ELR (cell line): Measurements from ENCODE around the gene MYADM.
"Not testable (repeated sequence)": the region's sequence is repeated elsewhere in the genome, so short reads cannot be mapped to it uniquely, and the experiment has no call there.

Experiments used
- DNase-seq: peaks from one replicate; pipeline ENCODE4 v3.0.0-alpha.2; 2015; ENCODE audit warnings: low read depth

The MYADM gene

GRCh38 chr19:53867225-53868090 is at the start of gene MYADM:
Gene MYADM (plus strand): TSS chr19:53867883. CDS start chr19:53873530, 5,647 bp downstream.
- DNase-seq, result peak; percentile 97

- DNase-seq, result no peak
Observed at GRCh38 chr19:53818756-53819155, 48.9 kb upstream of the MYADM start.

GRCh38 chr19:53819861-53820260 is 47.8 kb upstream of the MYADM start:
- no peak for DNase-seq

GRCh38 chr19:53823380-53824120 is 44.1 kb upstream of the MYADM start:
- DNase-seq, result no peak

GRCh38 chr19:53824134-53824611 is 43.5 kb upstream of the MYADM start, which contains the start of gene NLRP12:
Gene NLRP12 (minus strand): TSS chr19:53824314. CDS start chr19:53824174, 140 bp downstream.
- no peak for DNase-seq

- no peak for DNase-seq
Observed at GRCh38 chr19:53826876-53827275, 40.8 kb upstream of the MYADM start.

GRCh38 chr19:53828531-53828930 is 39.2 kb upstream of the MYADM start:
- no peak for DNase-seq

- not testable (repeated sequence) for DNase-seq
Observed at GRCh38 chr19:53832861-53833260, 34.8 kb upstream of the MYADM start.

- DNase-seq, result not testable (repeated sequence)
Observed at GRCh38 chr19:53838446-53838845, 29.2 kb upstream of the MYADM start.

GRCh38 chr19:53840241-53840640 is 27.4 kb upstream of the MYADM start:
- DNase-seq, result not testable (repeated sequence)

- peak; percentile 85 for DNase-seq
Observed at GRCh38 chr19:53840914-53841313, 26.8 kb upstream of the MYADM start.

GRCh38 chr19:53844849-53845246 is 22.8 kb upstream of the MYADM start:
- DNase-seq, result no peak

GRCh38 chr19:53847555-53847954 is 20.1 kb upstream of the MYADM start:
- DNase-seq, result no peak

- peak; percentile 78 for DNase-seq
Observed at GRCh38 chr19:53849237-53849676, 18.4 kb upstream of the MYADM start.

GRCh38 chr19:53853707-53854106 is 14.0 kb upstream of the MYADM start:
- DNase-seq, result no peak

GRCh38 chr19:53864308-53864836 is 3.3 kb upstream of the MYADM start:
- DNase-seq, result no peak

- DNase-seq, result peak; percentile 37
Observed at GRCh38 chr19:53865523-53865917, 2.2 kb upstream of the MYADM start.

GRCh38 chr19:53865918-53866864 is 1.5 kb upstream of the MYADM start:
- DNase-seq, result peak; percentile 68

- DNase-seq, result no peak
Observed at GRCh38 chr19:53866865-53867224, 838 bp upstream of the MYADM start.

- peak; percentile 80 for DNase-seq
Observed at GRCh38 chr19:53868091-53868891, 608 bp downstream of the MYADM start.
